Transverse colon (tissue), 4 donors: ENCODE data around the gene ROBO1. TPM values are rescaled to one million over a fixed set of nuclear protein-coding genes. Genes with fewer than 3 reads are reported as not detected.

Source experiments
- DNase-seq: peaks from one replicate; pipeline ENCODE4 v3.0.0-alpha.2; 2019
- H3K27ac ChIP-seq, 4 donors: fragments of 200-600 bp; sonication (generic); 2 replicates each; pipeline ENCODE4 v1.5.1; 2016 to 2018; ENCODE audit warnings: inconsistent platforms in 4 of 4
- H3K27me3 ChIP-seq: fragments of 200-600 bp; sonication (generic); 2 replicates; pipeline ENCODE4 v1.5.1; 2017; ENCODE audit warnings: inconsistent platforms
- H3K36me3 ChIP-seq, 4 donors: fragments of 200-600 bp; sonication (generic); 2 replicates each; pipeline ENCODE4 v1.5.1; 2017 to 2019; ENCODE audit warnings: inconsistent platforms in 4 of 4
- H3K4me1 ChIP-seq, 4 donors: fragments of 200-600 bp; sonication (generic); 2 replicates each; pipeline ENCODE4 v1.5.1; 2017 to 2020; ENCODE audit warnings: inconsistent platforms in 4 of 4
- H3K4me3 ChIP-seq, 4 donors: fragments of 200-600 bp; sonication (generic); 1 replicate in 1 of 4; 2 replicates in 3 of 4; pipeline versions ENCODE4 v1.5.1 to v1.6.1; 2017 to 2019; ENCODE audit warnings: inconsistent platforms in 4 of 4
- H3K9me3 ChIP-seq, 2 donors: fragments of 200-600 bp; sonication (generic); 2 replicates each; pipeline ENCODE4 v1.5.1; 2017 to 2019; ENCODE audit warnings: inconsistent platforms in 2 of 2
- CTCF ChIP-seq, 5 experiments: fragments of 200-600 bp in 3 of 5; fragments of 450-650 bp in 2 of 5; sonication (generic) in 3 of 5; IDR thresholded peaks; 1 replicate in 2 of 5; 2 replicates in 3 of 5; pipeline ENCODE4 v1.5.1; 2016 to 2017; ENCODE audit warnings: antibody characterized with exemption in 5 of 5, inconsistent platforms in 3 of 5, mild to moderate bottlenecking in 2 of 5, moderate library complexity in 1 of 5
- EP300 ChIP-seq: sonication (generic); formaldehyde crosslinking; IDR thresholded peaks from one replicate; pipeline ENCODE4 v1.6.1; 2017; ENCODE audit warnings: antibody characterized with exemption, low read depth
- POLR2A ChIP-seq: fragments of 450-650 bp; IDR thresholded peaks from one replicate; pipeline ENCODE4 v1.6.1; 2016; ENCODE audit warnings: antibody characterized with exemption, mild to moderate bottlenecking, moderate library complexity
- POLR2AphosphoS5 ChIP-seq, 3 donors: sonication (generic); formaldehyde crosslinking; IDR thresholded peaks; one replicate each; pipeline ENCODE4 v1.6.1; 2016; ENCODE audit warnings: antibody characterized with exemption in 3 of 3
- WGBS, 2 donors: methylation state at CpG; one replicate each; pipeline ENCODE4 v1.1.5; 2018; ENCODE audit warnings: low coverage in 1 of 2; 5-methylcytosine and 5-hydroxymethylcytosine counted together
- in situ Hi-C, 4 donors: fragments of 200-750 bp; cut with MboI; loops; one replicate each; pipeline versions ENCODE4 v1.15.0 to v1.15.1; 2017; ENCODE audit warnings: low sequenced_read_pairs in 3 of 4, low pct_ligation_motif_present in 1 of 4, low pct_unique_long_range_greater_than_20kb in 1 of 4
- intact Hi-C: fragments of 100-400 bp; cut with DNase I; formaldehyde crosslinking; loops from one replicate; pipeline ENCODE4 v1.15.1; 2023; ENCODE audit warnings: low total_unique reads
- total RNA-seq, 4 donors: library from RNA; depleted of rRNA; stranded (reverse); fragments of >200 nt; gene quantifications; one replicate each; pipeline ENCODE4 v1.1.0, GENCODE V29; 2016

The ROBO1 gene
- total RNA-seq, 4 donors from 2014 or later = 7.6 to 68.7 (median 9.1) TPM

GRCh38 chr3:79278681-79279080 lies 489.1 kb downstream of the ROBO1 start:
- no peak for DNase-seq
- Histone ChIP-seq H3K9me3 (no peaks in the 10 kb centered on the region), H3K4me3 (no peak overlapping the region), H3K27me3 (no peaks in the 10 kb centered on the region), H3K4me1 (no peaks in the 10 kb centered on the region), H3K27ac (no peak overlapping the region), H3K36me3 (no peaks in the 10 kb centered on the region)
- intact Hi-C loops (no loop called here), in situ Hi-C loops (no loop called here)
- TF ChIP-seq POLR2A = no peak
- TF ChIP-seq CTCF (IDR thresholded peaks at IDR 0.05) = no peak
- no peak for TF ChIP-seq POLR2AphosphoS5 (IDR thresholded peaks at IDR 0.05)
- no peak for TF ChIP-seq EP300
- WGBS, 2 donors = 50 to 66% methylated on average over 1 of the region's 1 CpG

- 59 to 67% methylated on average over 4 of the region's 4 CpGs for WGBS, 2 donors
- in situ Hi-C loops = no loop called here
- no peak for DNase-seq
- H3K9me3 ChIP-seq = no peaks in the 10 kb centered on the region
- intact Hi-C loops = no loop called here
- H3K27me3 ChIP-seq = no peaks in the 10 kb centered on the region
- no peak overlapping the region for H3K4me3 ChIP-seq
- no peaks in the 10 kb centered on the region for H3K4me1 ChIP-seq
- H3K27ac ChIP-seq = no peak overlapping the region
- TF ChIP-seq POLR2AphosphoS5 (IDR thresholded peaks at IDR 0.05) = no peak
- no peak for TF ChIP-seq POLR2A
- TF ChIP-seq EP300 = no peak
- TF ChIP-seq CTCF (IDR thresholded peaks at IDR 0.05) = no peak
- H3K36me3 ChIP-seq = no peaks in the 10 kb centered on the region
Observed at GRCh38 chr3:79268422-79268821, 499.4 kb downstream of the ROBO1 start.

- Histone ChIP-seq H3K27me3 (no peaks in the 10 kb centered on the region), H3K9me3 (no peaks in the 10 kb centered on the region), H3K4me1 (no peaks in the 10 kb centered on the region), H3K4me3 (no peak overlapping the region), H3K36me3 (no peaks in the 10 kb centered on the region), H3K27ac (no peak overlapping the region)
- no peak for DNase-seq
- in situ Hi-C loops = no loop called here
- intact Hi-C loops = no loop called here
- TF ChIP-seq POLR2A (no peak), CTCF (IDR thresholded peaks at IDR 0.05) (peak in 1 of 5 experiments; percentile 6), EP300 (no peak), POLR2AphosphoS5 (IDR thresholded peaks at IDR 0.05) (no peak)
- 82 to 100% methylated on average over 2 of the region's 2 CpGs for whole genome bisulfite sequencing, 2 donors
Observed at GRCh38 chr3:79264892-79265291, 502.9 kb downstream of the ROBO1 start.

GRCh38 chr3:79263423-79263822 lies 504.4 kb downstream of the ROBO1 start:
- DNase-seq = no peak
- in situ Hi-C loops = no loop called here
- Histone ChIP-seq H3K4me1 (no peaks in the 10 kb centered on the region), H3K36me3 (no peaks in the 10 kb centered on the region), H3K4me3 (no peak overlapping the region), H3K9me3 (no peaks in the 10 kb centered on the region), H3K27me3 (no peaks in the 10 kb centered on the region), H3K27ac (no peak overlapping the region)
- intact Hi-C loops = no loop called here
- TF ChIP-seq EP300 = no peak
- no peak for TF ChIP-seq POLR2AphosphoS5 (IDR thresholded peaks at IDR 0.05)
- TF ChIP-seq POLR2A = no peak
- no peak for TF ChIP-seq CTCF (IDR thresholded peaks at IDR 0.05)
- whole genome bisulfite sequencing, 2 donors = 38 to 42% methylated on average over 1 of the region's 1 CpG
